HEK293 (cell line): ENCODE measurements around the gene GRHL3.

Experiments used
- ZNF423 ChIP-seq: fragments of 450-650 bp; formaldehyde crosslinking; IDR thresholded peaks from 2 replicates; pipeline ENCODE4 v1.5.1; 2016; ENCODE audit warnings: missing biosample characterization, missing genetic modification characterization
- ZNF555 ChIP-seq: fragments of 450-650 bp; formaldehyde crosslinking; conservative IDR thresholded peaks from 2 replicates; pipeline ENCODE4 v1.5.1; 2017; ENCODE audit warnings: missing biosample characterization, mild to moderate bottlenecking, missing genetic modification characterization, inconsistent platforms
- TF ChIP-seq, protein P1 (sequence below): IDR thresholded peaks from 2 replicates; pipeline ENCODE4 v1.6.1; 2011; ENCODE audit warnings: mild to moderate bottlenecking, low read depth, low read length, borderline replicate concordance
- TF ChIP-seq, protein P2 (sequence below): fragments of 450-650 bp; formaldehyde crosslinking; IDR thresholded peaks from 2 replicates; pipeline ENCODE4 v1.5.1; 2016; ENCODE audit warnings: missing biosample characterization, missing genetic modification characterization
- TF ChIP-seq, protein P3 (sequence below): fragments of 450-650 bp; formaldehyde crosslinking; IDR thresholded peaks from 2 replicates; pipeline ENCODE4 v1.5.1; 2017; ENCODE audit warnings: missing biosample characterization, missing genetic modification characterization
- TF ChIP-seq, protein P4 (sequence below): fragments of 450-650 bp; formaldehyde crosslinking; IDR thresholded peaks from 2 replicates; pipeline ENCODE4 v1.5.1; 2016; ENCODE audit warnings: missing biosample characterization, missing genetic modification characterization

DNA sequence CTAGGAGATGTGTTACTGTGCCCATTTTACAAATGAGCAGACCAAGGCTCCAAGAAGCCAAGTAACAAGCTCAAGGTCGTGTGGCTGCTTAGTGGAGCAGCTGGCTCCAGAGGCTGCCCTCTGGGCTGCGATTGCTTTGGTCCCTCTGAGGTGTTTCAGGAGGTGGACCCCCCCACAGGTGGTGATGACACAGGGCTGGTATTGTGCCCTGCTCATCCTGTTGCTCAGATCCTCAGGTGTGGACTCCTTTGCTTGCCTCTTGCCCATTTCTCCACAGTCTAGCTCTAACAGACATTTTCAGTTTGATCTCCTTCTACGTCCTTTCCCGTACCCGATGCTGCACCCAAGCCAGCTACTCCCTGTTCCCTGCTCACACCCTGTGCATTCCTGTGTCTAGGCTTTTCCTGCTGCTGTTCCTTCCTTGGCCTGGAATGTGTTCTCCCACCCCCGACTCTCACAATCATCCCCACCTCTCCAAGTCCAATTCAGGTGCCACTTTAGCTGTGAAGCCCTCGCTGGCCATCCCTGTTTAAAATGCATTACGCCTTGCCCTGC, 28.1 kb upstream of the GRHL3 start:
- TF ChIP-seq, protein P1, sequence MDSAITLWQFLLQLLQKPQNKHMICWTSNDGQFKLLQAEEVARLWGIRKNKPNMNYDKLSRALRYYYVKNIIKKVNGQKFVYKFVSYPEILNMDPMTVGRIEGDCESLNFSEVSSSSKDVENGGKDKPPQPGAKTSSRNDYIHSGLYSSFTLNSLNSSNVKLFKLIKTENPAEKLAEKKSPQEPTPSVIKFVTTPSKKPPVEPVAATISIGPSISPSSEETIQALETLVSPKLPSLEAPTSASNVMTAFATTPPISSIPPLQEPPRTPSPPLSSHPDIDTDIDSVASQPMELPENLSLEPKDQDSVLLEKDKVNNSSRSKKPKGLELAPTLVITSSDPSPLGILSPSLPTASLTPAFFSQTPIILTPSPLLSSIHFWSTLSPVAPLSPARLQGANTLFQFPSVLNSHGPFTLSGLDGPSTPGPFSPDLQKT = no peak
- TF ChIP-seq, protein P2, sequence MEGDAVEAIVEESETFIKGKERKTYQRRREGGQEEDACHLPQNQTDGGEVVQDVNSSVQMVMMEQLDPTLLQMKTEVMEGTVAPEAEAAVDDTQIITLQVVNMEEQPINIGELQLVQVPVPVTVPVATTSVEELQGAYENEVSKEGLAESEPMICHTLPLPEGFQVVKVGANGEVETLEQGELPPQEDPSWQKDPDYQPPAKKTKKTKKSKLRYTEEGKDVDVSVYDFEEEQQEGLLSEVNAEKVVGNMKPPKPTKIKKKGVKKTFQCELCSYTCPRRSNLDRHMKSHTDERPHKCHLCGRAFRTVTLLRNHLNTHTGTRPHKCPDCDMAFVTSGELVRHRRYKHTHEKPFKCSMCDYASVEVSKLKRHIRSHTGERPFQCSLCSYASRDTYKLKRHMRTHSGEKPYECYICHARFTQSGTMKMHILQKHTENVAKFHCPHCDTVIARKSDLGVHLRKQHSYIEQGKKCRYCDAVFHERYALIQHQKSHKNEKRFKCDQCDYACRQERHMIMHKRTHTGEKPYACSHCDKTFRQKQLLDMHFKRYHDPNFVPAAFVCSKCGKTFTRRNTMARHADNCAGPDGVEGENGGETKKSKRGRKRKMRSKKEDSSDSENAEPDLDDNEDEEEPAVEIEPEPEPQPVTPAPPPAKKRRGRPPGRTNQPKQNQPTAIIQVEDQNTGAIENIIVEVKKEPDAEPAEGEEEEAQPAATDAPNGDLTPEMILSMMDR = no peak
- TF ChIP-seq, protein P3, sequence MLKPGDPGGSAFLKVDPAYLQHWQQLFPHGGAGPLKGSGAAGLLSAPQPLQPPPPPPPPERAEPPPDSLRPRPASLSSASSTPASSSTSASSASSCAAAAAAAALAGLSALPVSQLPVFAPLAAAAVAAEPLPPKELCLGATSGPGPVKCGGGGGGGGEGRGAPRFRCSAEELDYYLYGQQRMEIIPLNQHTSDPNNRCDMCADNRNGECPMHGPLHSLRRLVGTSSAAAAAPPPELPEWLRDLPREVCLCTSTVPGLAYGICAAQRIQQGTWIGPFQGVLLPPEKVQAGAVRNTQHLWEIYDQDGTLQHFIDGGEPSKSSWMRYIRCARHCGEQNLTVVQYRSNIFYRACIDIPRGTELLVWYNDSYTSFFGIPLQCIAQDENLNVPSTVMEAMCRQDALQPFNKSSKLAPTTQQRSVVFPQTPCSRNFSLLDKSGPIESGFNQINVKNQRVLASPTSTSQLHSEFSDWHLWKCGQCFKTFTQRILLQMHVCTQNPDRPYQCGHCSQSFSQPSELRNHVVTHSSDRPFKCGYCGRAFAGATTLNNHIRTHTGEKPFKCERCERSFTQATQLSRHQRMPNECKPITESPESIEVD (tag by site-specific recombination) = no peak
- TF ChIP-seq ZNF555 (tag by site-specific recombination) = no peak
- TF ChIP-seq, protein P4, sequence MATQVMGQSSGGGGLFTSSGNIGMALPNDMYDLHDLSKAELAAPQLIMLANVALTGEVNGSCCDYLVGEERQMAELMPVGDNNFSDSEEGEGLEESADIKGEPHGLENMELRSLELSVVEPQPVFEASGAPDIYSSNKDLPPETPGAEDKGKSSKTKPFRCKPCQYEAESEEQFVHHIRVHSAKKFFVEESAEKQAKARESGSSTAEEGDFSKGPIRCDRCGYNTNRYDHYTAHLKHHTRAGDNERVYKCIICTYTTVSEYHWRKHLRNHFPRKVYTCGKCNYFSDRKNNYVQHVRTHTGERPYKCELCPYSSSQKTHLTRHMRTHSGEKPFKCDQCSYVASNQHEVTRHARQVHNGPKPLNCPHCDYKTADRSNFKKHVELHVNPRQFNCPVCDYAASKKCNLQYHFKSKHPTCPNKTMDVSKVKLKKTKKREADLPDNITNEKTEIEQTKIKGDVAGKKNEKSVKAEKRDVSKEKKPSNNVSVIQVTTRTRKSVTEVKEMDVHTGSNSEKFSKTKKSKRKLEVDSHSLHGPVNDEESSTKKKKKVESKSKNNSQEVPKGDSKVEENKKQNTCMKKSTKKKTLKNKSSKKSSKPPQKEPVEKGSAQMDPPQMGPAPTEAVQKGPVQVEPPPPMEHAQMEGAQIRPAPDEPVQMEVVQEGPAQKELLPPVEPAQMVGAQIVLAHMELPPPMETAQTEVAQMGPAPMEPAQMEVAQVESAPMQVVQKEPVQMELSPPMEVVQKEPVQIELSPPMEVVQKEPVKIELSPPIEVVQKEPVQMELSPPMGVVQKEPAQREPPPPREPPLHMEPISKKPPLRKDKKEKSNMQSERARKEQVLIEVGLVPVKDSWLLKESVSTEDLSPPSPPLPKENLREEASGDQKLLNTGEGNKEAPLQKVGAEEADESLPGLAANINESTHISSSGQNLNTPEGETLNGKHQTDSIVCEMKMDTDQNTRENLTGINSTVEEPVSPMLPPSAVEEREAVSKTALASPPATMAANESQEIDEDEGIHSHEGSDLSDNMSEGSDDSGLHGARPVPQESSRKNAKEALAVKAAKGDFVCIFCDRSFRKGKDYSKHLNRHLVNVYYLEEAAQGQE = no peak
- no peak for TF ChIP-seq ZNF423 (tag by site-specific recombination)
